ENCODE measurements around the gene FATE1.

FATE1 gene

DNA sequence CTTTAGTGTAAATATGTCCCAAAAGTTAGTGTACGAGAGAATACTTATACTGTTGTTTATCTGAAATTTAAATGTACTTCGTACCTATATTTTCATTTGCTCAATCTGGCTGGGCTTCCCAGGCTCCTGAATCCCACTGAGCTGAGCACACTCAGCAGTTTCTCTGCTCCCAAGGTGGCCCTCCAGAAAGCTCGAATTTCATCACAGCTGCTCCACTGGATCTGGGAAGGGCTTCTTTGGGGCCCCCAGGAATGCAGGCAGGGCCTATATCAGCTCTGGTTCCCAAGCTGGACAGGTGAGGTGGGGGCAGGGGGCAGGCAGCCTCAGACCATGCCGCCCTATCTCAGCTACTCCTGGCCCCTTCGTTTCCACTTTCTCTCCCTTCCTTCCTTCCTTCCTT, 1.5 kb upstream of the FATE1 start:
- DNase-seq (ENCODE audit: insufficient read length, low spot score), result no peak
- no peak for TF ChIP-seq SPI1 (IDR thresholded peaks at IDR 0.05; ENCODE audit: low read depth, low read length)
- TF ChIP-seq POLR2AphosphoS5 (IDR thresholded peaks at IDR 0.05; ENCODE audit: low read depth, low read length), result no peak
- FAIRE-seq, result no peak

- TF ChIP-seq TAF1 (IDR thresholded peaks at IDR 0.05; ENCODE audit: low read depth, low read length) (no peak), POLR2A (IDR thresholded peaks at IDR 0.05; ENCODE audit: low read depth, low read length) (no peak), PAX5 (IDR thresholded peaks at IDR 0.05; ENCODE audit: insufficient read depth, low read length, severe bottlenecking) (no peak), POLR2AphosphoS5 (IDR thresholded peaks at IDR 0.05; ENCODE audit: low read depth, low read length) (no peak), POU2F2 (IDR thresholded peaks at IDR 0.05; ENCODE audit: low read depth, low read length) (no peak), SPI1 (IDR thresholded peaks at IDR 0.05; ENCODE audit: low read depth, low read length) (no peak)
These were observed 6.5 kb downstream of the FATE1 start for GRCh38 chrX:151722241-151722846.

GRCh38 chrX:151723156-151723760, 7.4 kb downstream of the FATE1 start:
- TF ChIP-seq POLR2AphosphoS5 (IDR thresholded peaks at IDR 0.05; ENCODE audit: low read depth, low read length) (no peak), PAX5 (IDR thresholded peaks at IDR 0.05; ENCODE audit: insufficient read depth, low read length, severe bottlenecking) (no peak), SPI1 (IDR thresholded peaks at IDR 0.05; ENCODE audit: low read depth, low read length) (no peak), POU2F2 (IDR thresholded peaks at IDR 0.05; ENCODE audit: low read depth, low read length) (no peak), POLR2A (IDR thresholded peaks at IDR 0.05; ENCODE audit: low read depth, low read length) (no peak), TAF1 (IDR thresholded peaks at IDR 0.05; ENCODE audit: low read depth, low read length) (no peak)
- DNase-seq (ENCODE audit: insufficient read length, low spot score) (no peak), FAIRE-seq (no peak)

More at GRCh38 chrX:151722241-151722846, 6.5 kb downstream of the FATE1 start:
- FAIRE-seq (no peak), DNase-seq (ENCODE audit: insufficient read length, low spot score) (no peak)

GRCh38 chrX:151724563-151725337, 8.9 kb downstream of the FATE1 start:
- TF ChIP-seq POLR2A (IDR thresholded peaks at IDR 0.05; ENCODE audit: low read depth, low read length), result no peak
- FAIRE-seq (no peak), DNase-seq (ENCODE audit: insufficient read length, low spot score) (no peak)

GRCh38 chrX:151725338-151725614, 9.4 kb downstream of the FATE1 start:
- TF ChIP-seq POLR2AphosphoS5 (IDR thresholded peaks at IDR 0.05; ENCODE audit: low read depth, low read length), result no peak
- TF ChIP-seq SPI1 (IDR thresholded peaks at IDR 0.05; ENCODE audit: low read depth, low read length), result no peak
- no peak for TF ChIP-seq TAF1 (IDR thresholded peaks at IDR 0.05; ENCODE audit: low read depth, low read length)
- TF ChIP-seq POLR2A (IDR thresholded peaks at IDR 0.05; ENCODE audit: low read depth, low read length), result no peak
- TF ChIP-seq POU2F2 (IDR thresholded peaks at IDR 0.05; ENCODE audit: low read depth, low read length), result no peak
- TF ChIP-seq PAX5 (IDR thresholded peaks at IDR 0.05; ENCODE audit: insufficient read depth, low read length, severe bottlenecking), result no peak
- FAIRE-seq, result no peak

DNA sequence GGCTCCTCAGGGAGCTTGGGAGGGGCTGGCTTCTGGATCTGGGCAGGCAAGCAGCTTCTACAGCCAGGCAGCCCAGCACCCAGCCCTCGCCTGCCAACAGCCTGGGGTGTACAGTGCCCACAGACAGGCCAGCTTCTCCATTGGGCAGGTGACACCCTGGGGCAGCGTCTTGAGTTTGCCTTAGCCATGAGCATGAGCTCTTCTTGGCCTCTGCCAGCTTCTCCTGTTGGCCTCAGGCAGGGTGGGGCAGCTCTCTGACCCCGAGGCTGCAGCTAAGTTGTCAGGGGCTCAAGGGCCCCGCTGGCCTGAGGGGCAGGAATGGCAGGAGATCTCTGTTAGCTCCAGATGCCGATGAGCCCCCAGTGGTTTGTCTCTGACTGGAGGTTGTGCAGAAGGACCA, 10.9 kb downstream of the FATE1 start:
- FAIRE-seq (no peak), DNase-seq (ENCODE audit: insufficient read length, low spot score) (no peak)
- no peak for TF ChIP-seq TAF1 (IDR thresholded peaks at IDR 0.05; ENCODE audit: low read depth, low read length)
- TF ChIP-seq POU2F2 (IDR thresholded peaks at IDR 0.05; ENCODE audit: low read depth, low read length), result no peak
- TF ChIP-seq SPI1 (IDR thresholded peaks at IDR 0.05; ENCODE audit: low read depth, low read length), result no peak
- no peak for TF ChIP-seq POLR2A (IDR thresholded peaks at IDR 0.05; ENCODE audit: low read depth, low read length)
- no peak for TF ChIP-seq PAX5 (IDR thresholded peaks at IDR 0.05; ENCODE audit: insufficient read depth, low read length, severe bottlenecking)
- TF ChIP-seq POLR2AphosphoS5 (IDR thresholded peaks at IDR 0.05; ENCODE audit: low read depth, low read length), result no peak

More at GRCh38 chrX:151725338-151725614, 9.4 kb downstream of the FATE1 start:
- no peak for DNase-seq (ENCODE audit: insufficient read length, low spot score)

DNA sequence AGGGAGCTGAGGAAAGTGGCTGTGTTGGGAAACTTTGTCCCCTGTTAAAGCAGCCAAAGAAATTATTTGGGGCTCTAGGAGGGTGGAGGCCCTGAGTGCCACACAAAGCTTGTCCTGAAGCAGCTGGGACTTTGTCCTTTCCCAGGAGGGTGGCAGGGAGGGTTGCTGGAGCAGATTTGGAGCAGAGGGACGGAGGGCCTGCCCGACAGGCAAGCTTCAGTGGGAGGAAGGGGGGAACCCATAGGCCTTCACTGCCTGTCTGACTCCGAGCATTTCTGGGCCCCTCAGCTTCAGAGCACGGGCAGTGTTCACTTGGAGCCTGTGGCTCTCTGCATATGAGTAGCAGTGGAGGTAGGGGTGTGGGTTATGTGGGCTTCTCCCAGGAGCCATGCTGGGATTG, 11.5 kb downstream of the FATE1 start:
- FAIRE-seq, result no peak
- DNase-seq (ENCODE audit: insufficient read length, low spot score), result no peak
- TF ChIP-seq SPI1 (IDR thresholded peaks at IDR 0.05; ENCODE audit: low read depth, low read length) (no peak), POLR2A (IDR thresholded peaks at IDR 0.05; ENCODE audit: low read depth, low read length) (no peak), POLR2AphosphoS5 (IDR thresholded peaks at IDR 0.05; ENCODE audit: low read depth, low read length) (no peak), TAF1 (IDR thresholded peaks at IDR 0.05; ENCODE audit: low read depth, low read length) (no peak)

GRCh38 chrX:151729056-151729725, 13.4 kb downstream of the FATE1 start:
- FAIRE-seq (no peak), DNase-seq (ENCODE audit: insufficient read length, low spot score) (no peak)
- no peak for TF ChIP-seq PAX5 (IDR thresholded peaks at IDR 0.05; ENCODE audit: insufficient read depth, low read length, severe bottlenecking)
- TF ChIP-seq SPI1 (IDR thresholded peaks at IDR 0.05; ENCODE audit: low read depth, low read length), result no peak
- no peak for TF ChIP-seq POLR2A (IDR thresholded peaks at IDR 0.05; ENCODE audit: low read depth, low read length)
- TF ChIP-seq POU2F2 (IDR thresholded peaks at IDR 0.05; ENCODE audit: low read depth, low read length), result no peak

DNA sequence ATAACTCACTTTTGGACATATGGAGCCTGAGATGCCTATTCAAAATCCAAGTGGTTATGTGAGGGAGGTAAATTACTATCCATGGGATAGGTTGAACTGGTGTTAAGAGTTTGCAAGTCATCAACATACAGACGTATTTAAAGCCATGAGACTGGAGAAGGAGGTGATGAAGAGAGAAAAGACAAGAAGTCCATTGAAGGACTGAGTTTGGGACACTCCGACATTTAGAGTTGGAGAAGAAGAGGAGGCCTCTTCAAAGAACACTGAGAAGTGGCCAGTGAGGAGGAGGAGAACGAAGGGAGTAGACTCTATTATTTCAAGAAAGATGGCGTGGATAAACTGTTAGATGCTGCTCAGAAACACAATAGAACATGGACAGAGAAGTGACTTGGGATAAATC, 18.6 kb downstream of the FATE1 start, which contains the start of gene CNGA2:
TSS of gene CNGA2 (plus strand) at position 301 of the 400 bp plus-strand sequence. CDS start 3,738 bp downstream, outside the sequence.
- FAIRE-seq (no peak), DNase-seq (ENCODE audit: insufficient read length, low spot score) (no peak)
- no peak for TF ChIP-seq PAX5 (IDR thresholded peaks at IDR 0.05; ENCODE audit: insufficient read depth, low read length, severe bottlenecking)
- TF ChIP-seq SPI1 (IDR thresholded peaks at IDR 0.05; ENCODE audit: low read depth, low read length), result no peak

DNA sequence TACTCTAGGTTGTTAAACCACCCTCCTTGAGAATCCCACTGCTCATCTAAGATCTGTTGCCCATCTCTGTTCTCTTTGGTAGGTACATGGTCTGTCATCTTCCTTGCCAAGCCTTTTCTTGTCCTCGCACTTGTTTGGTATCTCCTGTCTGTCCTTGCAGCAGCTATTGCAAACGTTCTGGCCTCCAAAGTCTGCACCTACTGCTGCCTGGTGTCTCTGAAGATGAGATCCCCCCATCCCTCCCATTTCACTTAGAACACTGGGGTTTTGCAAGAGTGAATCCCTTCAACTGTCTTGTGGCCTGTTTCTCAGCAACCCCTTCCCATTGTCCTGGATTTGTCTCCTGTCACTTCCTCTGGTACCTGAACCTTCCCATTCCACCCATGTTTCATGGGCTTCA, 19.4 kb downstream of the FATE1 start:
- TF ChIP-seq PAX5 (IDR thresholded peaks at IDR 0.05; ENCODE audit: insufficient read depth, low read length, severe bottlenecking), result no peak
- TF ChIP-seq SPI1 (IDR thresholded peaks at IDR 0.05; ENCODE audit: low read depth, low read length), result no peak
- no peak for TF ChIP-seq POLR2AphosphoS5 (IDR thresholded peaks at IDR 0.05; ENCODE audit: low read depth, low read length)
- TF ChIP-seq POLR2A (IDR thresholded peaks at IDR 0.05; ENCODE audit: low read depth, low read length), result no peak
- no peak for TF ChIP-seq TAF1 (IDR thresholded peaks at IDR 0.05; ENCODE audit: low read depth, low read length)
- no peak for TF ChIP-seq POU2F2 (IDR thresholded peaks at IDR 0.05; ENCODE audit: low read depth, low read length)
- FAIRE-seq (no peak), DNase-seq (ENCODE audit: insufficient read length, low spot score) (no peak)
